CD4-positive, alpha-beta T cell (primary cell): ENCODE measurements around the gene RALGPS1. TPM values are rescaled to one million over a fixed set of nuclear protein-coding genes. Genes with fewer than 3 reads are reported as not detected.

Experiments
- ATAC-seq: fragments of 200-7000 bp; cut with Tn5 transposase; one replicate; pipeline ENCODE4 v1.10.0; 2022; ENCODE audit warnings: mild to moderate bottlenecking; ENCODE audit not compliant: poor library complexity
- CTCF ChIA-PET: fragments of 350-600 bp; sonication (Branson Sonifier 250); formaldehyde crosslinking; loops from one replicate; lab custom pipeline; 2021; ENCODE audit warnings: antibody characterized with exemption, inconsistent platforms; lab: Charles Lee
- POLR2A ChIA-PET: fragments of 350-600 bp; sonication (Branson Sonifier 250); formaldehyde crosslinking; loops from one replicate; lab custom pipeline; 2021; ENCODE audit warnings: antibody characterized with exemption, inconsistent platforms; lab: Charles Lee
- DNase-seq, 14 experiments: peaks; one replicate each; pipeline ENCODE4 v3.0.0-alpha.2; 2013 to 2020; ENCODE audit warnings: mixed read lengths in 2 of 14
- H3K27ac ChIP-seq, 2 donors: one replicate each; pipeline versions ENCODE4 v1.5.1 to v1.7.0; 2013; ENCODE audit warnings: low read length in 2 of 2, low read depth in 1 of 2, mild to moderate bottlenecking in 1 of 2
- H3K27me3 ChIP-seq, 2 experiments: 1 replicate in 1 of 2; 2 replicates in 1 of 2; pipeline versions ENCODE4 v1.6.1 to v1.7.0; 2013; ENCODE audit warnings: low read length in 2 of 2, control low read depth in 1 of 2, mild to moderate bottlenecking in 1 of 2, moderate library complexity in 1 of 2; ENCODE audit not compliant: insufficient read depth in 2 of 2, control insufficient read depth in 1 of 2
- H3K36me3 ChIP-seq: one replicate; pipeline ENCODE4 v1.6.1; 2013; ENCODE audit warnings: low read length, control low read depth; ENCODE audit not compliant: insufficient read depth
- H3K4me1 ChIP-seq: one replicate; pipeline ENCODE4 v1.6.1; 2013; ENCODE audit warnings: low read length, control low read depth; ENCODE audit not compliant: insufficient read depth
- H3K4me3 ChIP-seq: one replicate; pipeline ENCODE4 v1.5.1; 2013; ENCODE audit warnings: mild to moderate bottlenecking, low read length, moderate library complexity
- H3K9me3 ChIP-seq, 2 experiments: 1 replicate in 1 of 2; 2 replicates in 1 of 2; pipeline versions ENCODE4 v1.6.1 to v1.7.0; 2013; ENCODE audit warnings: low read length in 2 of 2, mild to moderate bottlenecking in 2 of 2, control low read depth in 1 of 2, moderate library complexity in 1 of 2; ENCODE audit not compliant: control insufficient read depth in 1 of 2, insufficient read depth in 1 of 2
- H3K27ac Mint-ChIP-seq: one replicate; pipeline ENCODE4 v1.8.0; 2020; ENCODE audit warnings: mixed read lengths
- H3K27me3 Mint-ChIP-seq: one replicate; pipeline ENCODE4 v1.8.0; 2021; ENCODE audit warnings: mixed read lengths
- H3K36me3 Mint-ChIP-seq: one replicate; pipeline ENCODE4 v1.8.0; 2021; ENCODE audit warnings: low read depth, mixed read lengths
- H3K4me1 Mint-ChIP-seq: one replicate; pipeline ENCODE4 v1.8.0; 2021; ENCODE audit warnings: low read depth, mixed read lengths
- H3K4me3 Mint-ChIP-seq: one replicate; pipeline ENCODE4 v1.8.0; 2020; ENCODE audit warnings: mild to moderate bottlenecking, mixed read lengths
- H3K9me3 Mint-ChIP-seq: one replicate; pipeline ENCODE4 v1.8.0; 2020; ENCODE audit warnings: mixed read lengths
- intact Hi-C, 2 experiments: fragments of 100-400 bp; cut with DNase I in 1 of 2; cut with micrococcal nuclease in 1 of 2; formaldehyde crosslinking; loops; one replicate each; pipeline versions ENCODE4 v1.15.1 to v1.9.0; 2023 to 2025; cut with DNase I, micrococcal nuclease
- total RNA-seq, 174 experiments: library from RNA in 2 of 174; stranded (reverse) in 2 of 174; gene quantifications; one replicate each; pipeline ENCODE4 v1.2.3 and lab custom pipeline; 2021 to 2026
- TF ChIP-seq, protein P1 (sequence below): fragments of 200-600 bp; IDR thresholded peaks from one replicate; pipeline ENCODE4 v1.8.0; 2022; ENCODE audit warnings: antibody characterized with exemption, mild to moderate bottlenecking

Gene RALGPS1
- total RNA-seq, 2 experiments from 2014 or later: 5.8 to 6.3 TPM

DNA sequence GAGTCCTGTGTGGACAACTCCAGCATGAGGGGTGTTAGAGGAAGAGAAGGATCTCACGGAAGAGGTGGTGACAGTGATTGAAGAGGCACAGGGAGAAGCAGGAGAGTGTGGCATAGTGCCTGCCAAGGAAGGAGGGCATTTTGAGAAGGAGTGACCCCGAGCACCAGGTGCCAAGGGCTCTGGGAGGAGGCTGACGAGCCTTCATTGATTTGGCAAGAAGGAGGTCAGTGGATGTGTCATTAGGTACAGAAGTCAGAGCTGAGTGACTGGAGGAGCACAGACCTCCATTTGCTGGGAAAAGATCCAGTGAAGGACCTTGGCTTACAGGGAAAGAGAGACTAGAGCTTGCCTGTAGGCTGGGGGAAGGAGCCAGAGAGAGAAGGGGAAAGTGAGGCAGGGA is 278.2 kb downstream of the RALGPS1 start:
- Histone ChIP-seq H3K36me3 (no peaks in the 10 kb centered on the region), H3K27me3 (no peaks in the 10 kb centered on the region), H3K27ac (no peak overlapping the region), H3K4me1 (no peaks in the 10 kb centered on the region), H3K4me3 (no peak overlapping the region), H3K9me3 (no peaks in the 10 kb centered on the region)
- TF ChIP-seq, protein P1, sequence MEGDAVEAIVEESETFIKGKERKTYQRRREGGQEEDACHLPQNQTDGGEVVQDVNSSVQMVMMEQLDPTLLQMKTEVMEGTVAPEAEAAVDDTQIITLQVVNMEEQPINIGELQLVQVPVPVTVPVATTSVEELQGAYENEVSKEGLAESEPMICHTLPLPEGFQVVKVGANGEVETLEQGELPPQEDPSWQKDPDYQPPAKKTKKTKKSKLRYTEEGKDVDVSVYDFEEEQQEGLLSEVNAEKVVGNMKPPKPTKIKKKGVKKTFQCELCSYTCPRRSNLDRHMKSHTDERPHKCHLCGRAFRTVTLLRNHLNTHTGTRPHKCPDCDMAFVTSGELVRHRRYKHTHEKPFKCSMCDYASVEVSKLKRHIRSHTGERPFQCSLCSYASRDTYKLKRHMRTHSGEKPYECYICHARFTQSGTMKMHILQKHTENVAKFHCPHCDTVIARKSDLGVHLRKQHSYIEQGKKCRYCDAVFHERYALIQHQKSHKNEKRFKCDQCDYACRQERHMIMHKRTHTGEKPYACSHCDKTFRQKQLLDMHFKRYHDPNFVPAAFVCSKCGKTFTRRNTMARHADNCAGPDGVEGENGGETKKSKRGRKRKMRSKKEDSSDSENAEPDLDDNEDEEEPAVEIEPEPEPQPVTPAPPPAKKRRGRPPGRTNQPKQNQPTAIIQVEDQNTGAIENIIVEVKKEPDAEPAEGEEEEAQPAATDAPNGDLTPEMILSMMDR: no peak
- Mint-ChIP-seq H3K9me3 (no peaks in the 10 kb centered on the region), H3K27me3 (peaks cover 13% of the 10 kb centered on the region), H3K36me3 (no peaks in the 10 kb centered on the region), H3K27ac (no peak overlapping the region), H3K4me1 (no peaks in the 10 kb centered on the region), H3K4me3 (no peak overlapping the region)
- ATAC-seq (no peak), DNase-seq (no peak)
- CTCF ChIA-PET: no interaction called here
- intact Hi-C loops: no loop called here
- POLR2A ChIA-PET: no interaction called here

DNA sequence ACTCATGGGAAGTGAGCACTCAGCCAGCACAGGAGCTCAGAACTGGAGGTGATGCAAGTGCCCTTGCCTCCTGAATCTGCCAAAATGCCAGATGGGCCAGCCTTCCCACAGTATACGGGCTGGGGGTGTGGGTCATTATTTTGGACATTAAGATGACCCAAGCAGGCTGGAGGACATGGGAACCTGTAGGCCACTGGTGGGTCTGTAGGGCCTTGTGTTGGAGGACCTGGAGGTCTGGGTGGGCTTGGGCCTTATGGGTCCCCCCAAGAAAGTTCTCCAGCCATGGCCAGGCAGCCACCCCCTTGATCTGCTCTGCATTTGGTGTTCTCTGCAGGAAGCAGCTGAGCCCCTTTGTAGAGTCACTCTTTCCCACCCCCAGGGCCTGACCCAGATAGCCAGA is 278.9 kb downstream of the RALGPS1 start:
- no peak overlapping the region for H3K4me3 Mint-ChIP-seq
- POLR2A ChIA-PET: no interaction called here
- intact Hi-C loops: no loop called here
- Histone ChIP-seq H3K27me3 (no peaks in the 10 kb centered on the region), H3K4me3 (no peak overlapping the region), H3K27ac (no peak overlapping the region), H3K4me1 (peaks cover under 1% of the 10 kb centered on the region), H3K9me3 (no peaks in the 10 kb centered on the region), H3K36me3 (no peaks in the 10 kb centered on the region)
- no peak for ATAC-seq
- DNase-seq: no peak
- no peaks in the 10 kb centered on the region for H3K4me1 Mint-ChIP-seq
- CTCF ChIA-PET: no interaction called here
- no peak overlapping the region for H3K27ac Mint-ChIP-seq
- H3K36me3 Mint-ChIP-seq: no peaks in the 10 kb centered on the region
- TF ChIP-seq, protein P1: no peak
- no peaks in the 10 kb centered on the region for H3K9me3 Mint-ChIP-seq
- peaks cover 18% of the 10 kb centered on the region for H3K27me3 Mint-ChIP-seq

DNA sequence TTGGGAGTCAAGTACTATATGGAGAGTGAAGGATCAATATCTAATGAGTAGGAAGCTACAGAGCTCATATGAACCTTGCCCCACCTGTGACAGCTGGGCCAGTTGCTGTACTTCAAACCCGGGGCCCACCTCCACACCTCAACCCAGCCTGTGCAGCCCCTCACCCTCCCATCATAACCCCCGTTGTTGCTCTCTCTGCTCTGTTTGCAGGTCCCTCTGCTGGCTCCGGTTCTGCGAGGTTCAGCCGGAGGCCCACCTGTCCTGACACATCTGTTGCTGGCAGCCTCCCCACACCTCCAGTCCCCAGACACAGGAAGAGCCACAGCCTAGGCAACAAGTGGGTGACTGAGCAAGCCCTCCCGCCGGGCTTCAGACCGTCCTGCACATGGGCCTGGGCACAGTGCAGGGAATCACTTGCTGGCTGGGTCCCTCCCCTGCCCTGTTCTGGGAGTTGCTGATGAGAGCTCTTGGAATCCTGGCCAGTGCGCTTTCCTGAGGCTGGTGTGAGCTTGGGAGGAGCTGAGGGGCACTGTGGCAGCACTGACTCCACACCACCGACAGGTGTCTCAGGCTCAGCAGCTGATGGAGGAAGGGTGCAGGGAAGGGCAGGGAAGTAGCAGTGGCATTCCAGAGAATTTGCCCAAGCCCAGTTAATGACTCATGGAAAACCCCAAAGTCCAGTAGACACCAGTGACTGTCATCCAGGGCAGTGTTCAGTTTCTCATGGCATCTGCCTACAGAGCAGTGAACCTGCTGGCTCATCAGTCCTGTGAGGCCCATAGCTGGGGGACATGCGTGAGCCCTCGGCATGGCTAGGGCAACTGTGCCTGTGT is 280.5 kb downstream of the RALGPS1 start:
- intact Hi-C loops: no loop called here
- no peak overlapping the region for H3K4me3 ChIP-seq
- H3K27ac ChIP-seq: no peak overlapping the region
- H3K27me3 ChIP-seq: peaks cover 0 to 4% of the 10 kb centered on the region in 2 experiments
- H3K4me1 ChIP-seq: peaks cover 13% of the 10 kb centered on the region
- CTCF ChIA-PET: interaction anchor here (1.8 kb wide), 1 partner anchor 255 kb away, joined by 7 read pairs; no protein-coding TSS in a partner anchor
- no peak for ATAC-seq
- H3K4me3 Mint-ChIP-seq: no peak overlapping the region
- POLR2A ChIA-PET: no interaction called here
- TF ChIP-seq, protein P1: no peak
- peaks cover 20% of the 10 kb centered on the region for H3K27me3 Mint-ChIP-seq
- H3K9me3 ChIP-seq: no peaks in the 10 kb centered on the region
- H3K9me3 Mint-ChIP-seq: no peaks in the 10 kb centered on the region
- no peaks in the 10 kb centered on the region for H3K36me3 ChIP-seq
- DNase-seq: no peak
- no peaks in the 10 kb centered on the region for H3K36me3 Mint-ChIP-seq
- H3K4me1 Mint-ChIP-seq: no peaks in the 10 kb centered on the region
- no peak overlapping the region for H3K27ac Mint-ChIP-seq
